GM18907 (cell line): ENCODE results near the gene VASP.

Experiments used
- ATAC-seq: cut with Tn5 transposase; IDR thresholded peaks from one replicate; pipeline ENCODE4 v1.9.1; 2021; ENCODE audit warnings: mild to moderate bottlenecking, moderate library complexity; ENCODE audit not compliant: unreplicated experiment

The VASP gene

DNA sequence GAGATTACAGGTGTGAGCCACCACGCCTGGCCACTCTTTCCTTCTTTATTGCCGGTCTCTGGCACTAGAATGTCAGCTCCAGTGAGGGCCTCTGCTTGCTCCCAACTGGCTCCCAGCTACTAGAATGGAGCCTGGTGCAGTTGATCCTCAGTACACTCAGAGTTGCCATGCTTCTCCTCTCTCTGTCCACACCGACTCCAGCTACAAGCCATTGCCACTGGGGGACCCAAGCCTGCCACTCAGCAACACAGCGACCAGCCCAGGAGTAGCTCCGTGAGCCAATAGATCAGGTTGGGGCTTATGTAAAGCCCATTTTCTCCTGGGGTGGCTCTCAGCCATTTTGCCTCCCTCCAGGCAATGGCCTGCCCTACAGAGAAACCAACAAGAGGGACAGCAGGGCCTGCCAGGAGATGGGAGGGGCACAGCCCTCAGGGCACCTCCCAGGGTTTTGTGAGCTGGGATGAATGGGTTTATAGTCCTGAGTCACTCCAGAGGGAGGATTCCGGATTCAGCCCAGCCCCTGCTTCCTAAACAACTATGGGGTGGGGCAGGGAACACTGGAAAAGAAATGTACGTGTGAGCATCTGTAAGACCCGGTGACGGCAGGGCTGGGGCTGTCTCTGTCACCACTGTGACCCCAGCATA is 40.8 kb downstream of the VASP start:
- ATAC-seq, result no peak

DNA sequence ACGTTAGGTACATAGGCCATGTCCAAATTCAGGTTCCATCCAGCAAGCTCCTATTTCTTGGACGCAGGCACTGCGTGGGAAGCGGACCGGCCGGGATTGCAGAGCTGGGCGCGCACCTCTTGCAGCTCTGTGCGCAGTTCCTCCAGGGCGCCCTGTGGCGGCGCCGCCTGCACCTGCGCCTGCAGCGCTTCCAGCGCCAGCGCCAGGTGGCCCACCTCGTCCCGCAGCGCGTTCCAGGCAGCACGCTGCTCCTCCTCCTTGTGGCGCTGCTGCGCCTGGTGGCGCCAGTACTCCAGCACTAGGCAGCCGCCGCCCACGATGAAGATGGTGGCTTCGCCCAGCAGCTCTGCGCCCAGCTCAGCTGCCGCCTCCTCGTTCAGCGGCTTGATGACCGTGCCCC is 46.2 kb downstream of the VASP start:
- ATAC-seq, result no peak

DNA sequence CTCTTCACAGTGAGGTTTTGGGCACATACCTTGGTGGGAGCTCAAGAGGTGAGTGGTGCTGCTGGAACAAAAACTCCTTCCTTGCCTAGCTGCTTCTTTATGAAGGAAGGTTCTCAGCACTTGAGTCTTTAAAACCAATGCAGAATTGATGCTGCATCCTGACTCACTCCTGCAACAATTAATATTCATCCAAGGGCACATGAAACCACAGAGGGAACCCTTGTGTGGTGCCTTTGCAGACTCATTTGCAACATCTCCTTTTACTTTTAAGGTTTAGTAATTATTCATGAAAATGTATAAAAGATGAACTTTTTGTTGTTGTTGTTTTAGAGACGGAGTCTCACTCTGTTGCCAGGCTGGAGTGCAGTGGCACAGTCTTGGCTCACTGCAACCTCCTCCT is 47.2 kb downstream of the VASP start:
- no peak for ATAC-seq

DNA sequence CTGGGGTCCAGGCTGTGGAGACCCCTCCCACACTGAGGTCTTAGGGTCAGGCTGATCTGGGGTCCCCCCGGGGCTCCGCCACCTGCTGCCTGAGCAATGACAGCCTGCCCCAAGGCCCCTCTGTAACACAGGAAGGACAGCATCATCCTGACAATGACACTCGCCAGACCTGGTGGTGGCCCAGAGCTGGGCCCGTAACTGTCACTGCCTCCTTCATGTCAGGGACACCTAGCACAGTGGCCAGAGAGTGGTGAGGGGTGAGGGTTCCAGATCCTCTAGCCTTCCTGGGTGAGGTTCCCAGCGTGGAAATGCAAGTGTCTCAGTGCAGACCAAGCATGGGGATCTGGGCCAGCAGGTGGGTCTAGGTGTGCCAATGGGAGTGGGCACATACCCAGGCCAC is 49.6 kb downstream of the VASP start:
- ATAC-seq, result no peak

DNA sequence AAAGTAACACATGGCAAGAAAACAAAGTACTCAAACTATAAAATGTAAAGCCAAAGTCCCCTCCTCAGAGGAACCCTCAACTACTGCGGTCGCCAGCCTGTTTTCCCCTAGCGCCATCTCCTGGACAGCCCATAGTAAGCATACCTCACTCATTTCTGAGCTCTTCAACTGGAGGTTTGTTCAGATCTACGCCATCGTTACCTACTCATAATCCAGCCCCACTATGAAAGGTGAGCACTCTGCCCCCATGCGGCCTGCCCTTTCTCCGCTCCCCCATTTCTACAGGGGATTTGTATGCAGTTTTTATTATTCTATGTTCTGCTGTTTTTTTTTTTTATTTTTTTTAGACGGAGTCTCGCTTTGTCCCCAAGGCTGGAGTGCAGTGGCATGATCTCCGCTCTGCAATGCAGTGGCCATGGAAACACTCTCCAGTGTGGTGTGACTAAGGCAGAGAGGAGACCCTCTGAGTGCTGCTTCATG is 51.2 kb downstream of the VASP start:
- peak; percentile 69 for ATAC-seq

DNA sequence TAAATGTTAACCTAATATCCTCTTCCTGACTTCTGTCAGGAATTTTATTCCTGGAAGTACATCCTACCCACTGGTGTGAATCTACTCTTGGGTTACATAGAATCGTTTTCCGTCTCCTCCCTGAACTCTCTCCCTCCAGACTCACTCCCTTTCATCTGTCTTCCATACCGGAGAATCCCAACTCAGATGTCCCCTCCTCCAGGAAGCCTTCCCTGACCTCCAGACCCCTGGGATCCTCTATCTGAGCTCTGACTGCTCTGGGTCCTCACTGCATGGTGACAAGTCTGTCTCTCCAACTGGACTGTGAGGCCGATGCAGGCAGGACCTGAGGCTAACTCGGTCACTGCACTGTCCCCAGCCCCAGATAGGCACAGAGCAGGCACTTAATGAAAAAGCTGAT is 52.8 kb downstream of the VASP start:
- ATAC-seq, result no peak

DNA sequence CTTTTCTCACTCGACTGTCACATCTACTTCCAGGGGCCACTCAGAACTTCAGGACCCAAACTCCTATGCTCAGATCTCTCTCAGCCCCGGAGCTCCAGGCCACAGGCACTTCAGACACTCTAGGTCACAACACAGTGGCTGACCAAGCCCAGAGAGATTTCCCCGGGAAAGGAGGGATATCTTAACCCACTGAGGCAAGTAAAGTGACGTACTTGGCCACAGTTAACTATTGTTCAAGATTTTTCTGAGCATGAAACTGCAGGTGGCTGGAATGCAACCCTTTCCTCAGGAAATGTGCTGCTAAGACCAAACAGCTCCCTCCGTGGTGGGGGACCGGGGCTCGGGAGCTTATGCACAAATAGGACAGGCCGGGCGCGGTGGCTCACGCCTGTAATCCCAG is 53.4 kb downstream of the VASP start:
- no peak for ATAC-seq

DNA sequence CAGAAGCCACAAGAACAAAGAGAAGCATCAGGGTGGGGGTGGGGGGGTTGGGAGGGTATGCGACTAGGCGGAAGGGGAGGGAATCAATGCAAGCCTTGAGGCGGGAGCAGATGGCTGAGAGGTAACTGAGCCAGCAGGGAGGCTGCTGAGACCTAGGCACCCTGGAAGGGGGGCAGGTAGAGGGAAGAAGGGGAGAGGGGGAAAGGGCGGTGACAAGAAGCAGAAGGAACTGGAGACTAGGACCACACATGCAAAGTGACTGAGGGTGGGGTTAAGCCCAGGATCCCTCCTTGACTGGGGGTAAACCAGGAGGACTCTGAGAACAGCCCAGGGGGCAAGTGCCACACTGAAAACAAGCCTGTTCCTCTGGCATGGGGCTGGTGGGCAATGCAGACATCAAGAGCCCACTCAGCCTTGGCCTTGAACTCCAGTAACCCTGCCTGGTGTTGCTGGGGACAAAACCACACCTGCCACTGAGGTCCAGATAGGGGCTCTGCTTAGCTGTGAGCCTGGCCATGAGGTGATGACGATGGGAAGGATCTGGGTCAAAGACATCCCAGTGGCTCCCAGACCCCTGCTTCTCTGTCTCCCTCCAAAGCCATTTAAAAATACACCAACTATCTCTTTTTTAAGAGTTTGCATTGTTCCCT is 57.0 kb downstream of the VASP start:
- ATAC-seq, result no peak

DNA sequence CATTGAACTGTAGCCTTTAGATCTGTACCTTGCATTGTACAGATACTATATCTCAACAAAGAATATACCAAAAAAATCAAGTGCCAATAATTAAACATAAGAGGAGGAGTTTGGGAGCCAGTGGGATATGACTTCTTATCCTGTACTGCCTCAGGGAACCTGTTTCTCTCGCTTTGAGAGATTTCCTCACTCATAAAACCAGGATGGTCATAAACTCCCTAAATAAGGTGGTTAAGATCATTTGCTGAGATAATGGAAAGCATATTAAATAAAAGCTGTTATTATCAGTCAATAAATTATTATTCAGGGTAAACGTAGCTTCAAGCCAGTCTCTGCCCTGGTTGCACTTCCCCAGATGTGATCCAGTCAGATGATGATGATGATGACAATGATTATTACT is 60.3 kb downstream of the VASP start:
- ATAC-seq, result no peak

DNA sequence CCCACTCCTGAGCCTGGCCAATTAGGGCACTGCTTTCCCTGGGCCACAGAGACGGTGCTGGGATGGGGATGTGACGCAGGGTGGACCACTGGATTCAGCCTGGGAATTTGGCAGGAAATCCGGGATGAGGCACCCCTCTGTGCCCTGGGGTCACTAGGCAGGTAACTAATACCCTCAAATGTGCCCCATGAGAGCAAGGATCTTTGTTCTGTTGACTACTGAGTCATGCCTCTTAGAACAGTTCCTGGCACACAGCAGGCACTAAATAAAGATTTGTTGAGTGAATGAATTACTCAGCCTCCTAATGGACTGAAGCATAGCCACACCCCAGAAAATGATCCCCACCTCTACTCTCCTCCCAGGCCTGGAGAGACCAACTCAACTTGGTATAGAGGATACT is 61.5 kb downstream of the VASP start:
- no peak for ATAC-seq

DNA sequence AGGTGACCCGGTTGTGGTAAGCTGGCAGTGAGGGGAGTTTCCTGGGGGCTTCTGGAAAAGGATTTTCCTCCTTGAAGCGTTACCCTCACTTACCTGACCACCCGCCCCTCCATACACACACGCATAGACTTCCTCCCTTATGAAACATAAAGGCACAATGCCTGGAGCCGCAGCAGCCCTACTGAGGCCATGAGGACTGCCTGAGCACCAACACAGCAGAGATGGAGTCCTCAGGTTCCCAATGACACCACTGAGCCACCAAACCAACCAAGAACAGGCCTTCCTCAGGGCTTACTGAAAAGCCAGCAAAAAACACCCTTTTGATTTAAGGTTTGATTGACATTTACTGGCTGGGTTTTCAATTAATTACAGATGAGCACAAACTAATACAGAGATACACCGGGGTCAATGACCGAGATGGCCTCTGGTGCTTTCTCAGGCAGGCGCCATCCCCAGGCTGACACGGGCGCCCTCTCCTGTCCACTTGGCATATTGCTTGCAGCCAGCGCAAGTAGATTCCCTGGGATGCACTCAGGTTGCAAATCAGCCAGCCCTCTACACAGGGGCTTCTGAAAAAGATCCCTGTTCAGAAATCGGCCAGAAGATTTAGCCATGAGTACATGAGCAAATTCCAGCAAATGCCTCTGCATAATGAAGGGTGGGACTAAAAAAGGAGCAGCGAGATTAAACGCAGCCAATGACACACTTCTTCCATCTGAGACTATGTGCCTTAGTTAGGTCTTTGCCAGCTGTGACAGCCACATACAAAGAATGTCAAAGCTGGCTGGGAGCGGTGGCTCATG is 62.5 kb downstream of the VASP start:
- ATAC-seq, result no peak

DNA sequence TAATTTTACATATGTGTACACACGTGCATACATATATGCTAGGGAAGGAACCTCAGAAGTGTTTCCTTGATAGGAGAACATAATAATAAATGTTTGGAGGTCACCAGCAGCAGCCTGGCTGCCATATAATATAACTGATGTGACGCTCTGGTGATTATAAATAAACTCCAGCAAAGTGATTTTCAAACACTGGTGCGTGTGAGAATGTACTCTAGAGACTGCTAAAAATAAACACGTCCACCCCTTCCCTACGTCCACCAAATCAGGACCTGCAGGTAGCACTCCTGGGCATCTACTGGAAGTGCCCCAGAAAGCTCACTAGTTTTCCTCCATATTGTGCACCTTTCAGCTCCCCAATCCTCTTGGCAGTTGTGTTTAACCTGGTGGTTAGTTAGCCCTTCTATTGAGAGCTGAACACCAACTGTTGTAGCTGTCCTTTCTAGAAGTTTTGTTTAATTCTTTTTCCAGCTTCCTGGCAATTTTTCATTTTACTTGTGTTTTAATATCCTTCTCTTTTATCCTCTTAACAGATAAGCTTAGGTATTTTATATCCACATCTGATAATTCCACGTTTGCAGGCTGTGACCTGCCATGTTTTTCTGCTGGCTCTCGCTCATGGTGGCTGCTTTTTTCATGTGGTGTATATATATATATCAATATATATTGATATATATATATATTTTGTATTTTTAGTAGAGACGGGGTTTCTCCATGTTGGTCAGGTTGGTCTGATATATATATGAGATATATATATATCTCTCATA is 64.4 kb downstream of the VASP start:
- no peak for ATAC-seq

DNA sequence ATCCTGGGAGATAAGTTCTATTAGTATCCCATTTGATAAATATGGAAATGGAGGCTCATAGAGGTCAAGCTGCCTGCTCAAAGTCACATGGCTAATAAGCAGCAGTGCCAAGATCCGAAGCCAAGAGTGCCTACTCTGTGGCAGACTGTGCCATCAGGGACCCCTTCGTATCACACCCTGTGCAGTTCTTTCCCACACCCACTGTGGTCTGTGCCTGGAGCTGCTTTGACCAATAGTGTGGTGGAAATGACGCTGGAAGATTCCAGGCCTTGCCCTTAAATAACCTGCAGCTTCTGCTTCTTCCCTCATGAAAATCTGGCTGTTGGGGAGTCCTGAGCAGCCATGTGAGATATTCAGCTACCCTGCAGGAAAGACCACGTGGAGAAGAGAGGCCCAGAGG is 67.2 kb downstream of the VASP start:
- ATAC-seq, result no peak

DNA sequence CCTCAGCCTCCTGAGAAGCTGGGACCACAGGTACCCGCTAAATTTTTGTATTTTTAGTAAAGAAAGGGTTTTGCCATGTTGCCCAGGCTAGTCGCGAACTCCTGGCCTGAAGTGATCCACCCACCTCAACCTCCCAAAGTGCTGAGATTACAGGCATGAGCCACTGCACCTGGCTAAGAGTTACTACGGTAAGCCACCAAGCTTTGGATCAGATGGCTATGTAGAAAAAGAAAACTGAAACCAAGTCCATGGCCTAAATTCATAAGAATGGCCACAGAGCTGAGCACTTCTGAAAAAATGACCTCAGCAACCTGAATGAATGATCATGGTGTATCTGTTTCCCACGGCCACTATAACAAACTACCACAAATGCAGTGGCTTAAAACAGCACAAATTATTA is 67.9 kb downstream of the VASP start:
- no peak for ATAC-seq
